Measurements from ENCODE around the gene PXDC1. TPM values are rescaled to one million over a fixed set of nuclear protein-coding genes. Genes with fewer than 3 reads are reported as not detected.

Gene PXDC1
- total RNA-seq, 1 experiment from 2014 or later = 6.3 TPM

GRCh38 chr6:3737831-3738210, 13.7 kb downstream of the PXDC1 start:
- TF ChIP-seq ATF3 (IDR thresholded peaks at IDR 0.05) (no peak), SP1 (IDR thresholded peaks at IDR 0.05; ENCODE audit: low read depth) (no peak), ELF1 (IDR thresholded peaks at IDR 0.05; ENCODE audit: borderline replicate concordance, low read depth) (no peak), EZH2phosphoT487 (IDR thresholded peaks at IDR 0.05; ENCODE audit: borderline replicate concordance) (no peak), ZNF274 (IDR thresholded peaks at IDR 0.05; ENCODE audit: low read depth, low read length) (no peak), SIN3A (IDR thresholded peaks at IDR 0.05; ENCODE audit: low read depth) (no peak), RAD21 (IDR thresholded peaks at IDR 0.05; ENCODE audit: low read depth) (no peak), MAX (IDR thresholded peaks at IDR 0.05) (no peak), SRF (IDR thresholded peaks at IDR 0.05; ENCODE audit: low read depth) (no peak), FOSL1 (IDR thresholded peaks at IDR 0.05; ENCODE audit: low read depth) (no peak), CBX3 (IDR thresholded peaks at IDR 0.05; ENCODE audit: low read depth) (no peak), ZFX (IDR thresholded peaks at IDR 0.05) (no peak), YY1 (IDR thresholded peaks at IDR 0.05; ENCODE audit: extremely low read depth, insufficient replicate concordance, low read depth, low read length) (no peak), EZH2 (IDR thresholded peaks at IDR 0.05) (no peak), POLR2AphosphoS5 (IDR thresholded peaks at IDR 0.05; ENCODE audit: low read depth, low read length) (no peak), CTCF (IDR thresholded peaks at IDR 0.05 in 2 of 3, conservative IDR thresholded peaks at IDR 0.05 in 1 of 3; ENCODE audit: borderline replicate concordance in 1 of 3, insufficient read depth in 1 of 3, low read depth in 2 of 3, low read length in 2 of 3) (no peak), EGR1 (IDR thresholded peaks at IDR 0.05; ENCODE audit: low read depth) (no peak), POLR2A (IDR thresholded peaks at IDR 0.05; ENCODE audit: borderline replicate concordance, extremely low read depth, insufficient read depth, insufficient read length) (no peak), CEBPB (IDR thresholded peaks at IDR 0.05; ENCODE audit: low read depth) (no peak)
- ChIA-PET POLR2A (no interaction called here), RAD21 (ENCODE audit: low non-redundant PET in 1 of 2, low total read pairs in 2 of 2, uncharacterized antibody in 2 of 2, unreplicated experiment in 2 of 2) (no interaction called here), CTCF (no interaction called here)
- no peak for DNase-seq (ENCODE audit: low read depth, low spot score)
- H3K27me3 ChIP-seq (ENCODE audit: insufficient read depth, low read length) = no peaks in the 10 kb centered on the region
- H3K4me3 ChIP-seq (replicated peaks in 1 of 2; ENCODE audit: low read depth in 1 of 2, low read length in 2 of 2) = no peak overlapping the region
- ATAC-seq = no peak
- BruUV-seq (replicated peaks) = no TSS peak
- no peak overlapping the region for H3K9ac ChIP-seq (ENCODE audit: low read length)
- H3K9me3 ChIP-seq (ENCODE audit: control insufficient read depth in 1 of 2, insufficient read depth in 1 of 2, low read depth in 1 of 2, low read length in 2 of 2) = peaks cover 5% of the 10 kb centered on the region in 2 experiments; a peak in 2 of 4 replicates
- H3K79me2 ChIP-seq (ENCODE audit: insufficient read depth, low read length) = no peaks in the 10 kb centered on the region
- H3K4me1 ChIP-seq (ENCODE audit: control insufficient read depth in 1 of 2, insufficient read depth in 2 of 2, low read length in 2 of 2) = peaks cover 0 to 9% of the 10 kb centered on the region in 2 experiments; a peak in 2 of 4 replicates
- H4K20me1 ChIP-seq (ENCODE audit: insufficient read depth) = no peaks in the 10 kb centered on the region
- H3K4me2 ChIP-seq (ENCODE audit: low read length) = no peak overlapping the region
- H3K27ac ChIP-seq (ENCODE audit: low read depth, low read length) = no peak overlapping the region
- no peak overlapping the region for H2AFZ ChIP-seq (ENCODE audit: low read depth, low read length, poor library complexity, severe bottlenecking)
- H3K36me3 ChIP-seq (ENCODE audit: control insufficient read depth in 1 of 2, insufficient read depth in 2 of 2, low read length in 2 of 2) = peaks cover 0 to 7% of the 10 kb centered on the region in 2 experiments; a peak in 3 of 4 replicates
- intact Hi-C loops (cut with micrococcal nuclease) = loop anchor here (10.0 kb wide), 1 partner anchor 613 kb away; no protein-coding TSS in a partner anchor
- no peaks in the 10 kb centered on the region for H3K9me2 ChIP-seq (ENCODE audit: insufficient read depth)
